Peyer's patch (tissue), 4 donors: ENCODE data around the gene RXFP4.

ENCODE experiments used
- POLR2A ChIP-seq, 2 donors: fragments of 450-650 bp; IDR thresholded peaks; one replicate each; pipeline ENCODE4 v1.5.1; 2017; ENCODE audit warnings: antibody characterized with exemption in 2 of 2, mild to moderate bottlenecking in 2 of 2, moderate library complexity in 2 of 2
- TF ChIP-seq, protein P1 (sequence below), 6 experiments: fragments of 450-650 bp in 4 of 6; fragments of 200-600 bp in 2 of 6; sonication (generic) in 1 of 6; IDR thresholded peaks; one replicate each; pipeline ENCODE4 v1.5.1; 2017 to 2019; ENCODE audit warnings: antibody characterized with exemption in 6 of 6, mild to moderate bottlenecking in 3 of 6, moderate library complexity in 1 of 6

DNA sequence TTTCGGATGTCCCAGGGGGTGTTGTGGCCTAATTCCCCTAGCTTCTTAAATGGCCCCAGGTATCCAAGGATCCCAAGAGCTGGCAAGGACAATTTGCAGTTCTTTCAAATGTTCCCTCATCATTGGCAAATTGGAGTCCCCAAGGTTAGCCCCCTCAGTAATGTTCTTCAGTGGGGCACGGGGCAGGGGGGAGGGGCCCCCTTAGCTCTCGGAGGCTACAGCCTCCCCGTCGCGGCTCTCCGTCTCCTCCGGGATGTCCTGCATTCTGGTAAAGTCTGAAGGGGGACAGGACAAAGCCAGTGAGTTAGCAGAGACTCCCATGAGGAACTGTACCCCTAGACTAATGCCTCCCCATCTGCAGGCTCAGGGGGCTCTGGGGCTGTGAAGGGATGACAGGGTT lies 6.3 kb downstream of the RXFP4 start:
- TF ChIP-seq POLR2A (IDR thresholded peaks at IDR 0.05): no peak
- TF ChIP-seq, protein P1, sequence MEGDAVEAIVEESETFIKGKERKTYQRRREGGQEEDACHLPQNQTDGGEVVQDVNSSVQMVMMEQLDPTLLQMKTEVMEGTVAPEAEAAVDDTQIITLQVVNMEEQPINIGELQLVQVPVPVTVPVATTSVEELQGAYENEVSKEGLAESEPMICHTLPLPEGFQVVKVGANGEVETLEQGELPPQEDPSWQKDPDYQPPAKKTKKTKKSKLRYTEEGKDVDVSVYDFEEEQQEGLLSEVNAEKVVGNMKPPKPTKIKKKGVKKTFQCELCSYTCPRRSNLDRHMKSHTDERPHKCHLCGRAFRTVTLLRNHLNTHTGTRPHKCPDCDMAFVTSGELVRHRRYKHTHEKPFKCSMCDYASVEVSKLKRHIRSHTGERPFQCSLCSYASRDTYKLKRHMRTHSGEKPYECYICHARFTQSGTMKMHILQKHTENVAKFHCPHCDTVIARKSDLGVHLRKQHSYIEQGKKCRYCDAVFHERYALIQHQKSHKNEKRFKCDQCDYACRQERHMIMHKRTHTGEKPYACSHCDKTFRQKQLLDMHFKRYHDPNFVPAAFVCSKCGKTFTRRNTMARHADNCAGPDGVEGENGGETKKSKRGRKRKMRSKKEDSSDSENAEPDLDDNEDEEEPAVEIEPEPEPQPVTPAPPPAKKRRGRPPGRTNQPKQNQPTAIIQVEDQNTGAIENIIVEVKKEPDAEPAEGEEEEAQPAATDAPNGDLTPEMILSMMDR (IDR thresholded peaks at IDR 0.05): no peak
